DND-41 (cell line): ENCODE data around the gene SQOR.

Experiments
- ATAC-seq: fragments of 200-7000 bp; cut with Tn5 transposase; 3 replicates; pipeline ENCODE4 v1.9.1; 2021; ENCODE audit warnings: low read depth; ENCODE audit not compliant: insufficient read depth
- DNase-seq: peaks from one replicate; pipeline ENCODE4 v3.0.0-alpha.2; 2020
- H2AFZ ChIP-seq: 2 replicates; pipeline ENCODE4 v1.6.0; 2012; ENCODE audit warnings: low read depth, low read length
- H3K27ac ChIP-seq: 2 replicates; pipeline ENCODE4 v1.5.1; 2012; ENCODE audit warnings: low read length, inconsistent platforms
- H3K27me3 ChIP-seq: fragments of 200-600 bp; sonication (generic); 2 replicates; pipeline ENCODE4 v1.6.0; 2012; ENCODE audit warnings: low read length, mild to moderate bottlenecking, inconsistent platforms; ENCODE audit not compliant: insufficient read depth, poor library complexity
- H3K36me3 ChIP-seq: 2 replicates; pipeline ENCODE4 v1.5.1; 2012; ENCODE audit warnings: low read length, inconsistent platforms; ENCODE audit not compliant: insufficient read depth
- H3K4me1 ChIP-seq: 2 replicates; pipeline ENCODE4 v1.5.1; 2012; ENCODE audit warnings: mild to moderate bottlenecking, low read length; ENCODE audit not compliant: insufficient read depth
- H3K4me2 ChIP-seq: 2 replicates; pipeline ENCODE4 v1.6.0; 2012; ENCODE audit warnings: mild to moderate bottlenecking, moderate library complexity, low read length, inconsistent platforms; ENCODE audit not compliant: insufficient read depth
- H3K4me3 ChIP-seq, 2 experiments: fragments of 200-600 bp in 1 of 2; shearing (Covaris generic) in 1 of 2; 2 replicates each; pipeline ENCODE4 v1.5.1; 2012 to 2016; ENCODE audit warnings: inconsistent platforms in 2 of 2, low read length in 2 of 2, mild to moderate bottlenecking in 2 of 2, low read depth in 1 of 2, moderate library complexity in 1 of 2
- H3K79me2 ChIP-seq: 2 replicates; pipeline ENCODE4 v1.6.0; 2012; ENCODE audit warnings: low read length, inconsistent platforms; ENCODE audit not compliant: insufficient read depth
- H3K9ac ChIP-seq: 2 replicates; pipeline ENCODE4 v1.6.0; 2012; ENCODE audit warnings: low read depth, mild to moderate bottlenecking, inconsistent platforms, low read length, moderate library complexity
- H3K9me3 ChIP-seq: 2 replicates; pipeline ENCODE4 v1.5.1; 2012; ENCODE audit warnings: low read length, moderate library complexity, mild to moderate bottlenecking, inconsistent platforms; ENCODE audit not compliant: insufficient read depth, severe bottlenecking
- H4K20me1 ChIP-seq: 2 replicates; pipeline ENCODE4 v1.6.0; 2012; ENCODE audit warnings: low read length; ENCODE audit not compliant: insufficient read depth
- CTCF ChIP-seq: IDR thresholded peaks from 2 replicates; pipeline ENCODE4 v1.5.1; 2012; ENCODE audit warnings: borderline replicate concordance, low read length, moderate library complexity, mild to moderate bottlenecking; ENCODE audit not compliant: poor library complexity, severe bottlenecking; ENCODE audit errors: extremely low read depth
- EZH2 ChIP-seq: IDR thresholded peaks from 3 replicates; pipeline ENCODE4 v1.6.1; 2012; ENCODE audit warnings: borderline replicate concordance, low read depth, mild to moderate bottlenecking, moderate library complexity, low read length, inconsistent platforms; ENCODE audit not compliant: severe bottlenecking

SQOR gene

GRCh38 chr15:45664451-45664850 lies 29.6 kb downstream of the SQOR start:
- Histone ChIP-seq H3K27ac (no peak overlapping the region), H3K9me3 (no peaks in the 10 kb centered on the region), H3K9ac (no peak overlapping the region), H3K36me3 (no peaks in the 10 kb centered on the region), H3K79me2 (no peaks in the 10 kb centered on the region), H3K4me3 (no peak overlapping the region), H3K27me3 (no peaks in the 10 kb centered on the region), H3K4me2 (no peak overlapping the region), H4K20me1 (no peaks in the 10 kb centered on the region), H2AFZ (no peak overlapping the region), H3K4me1 (no peaks in the 10 kb centered on the region)
- TF ChIP-seq EZH2 = no peak
- no peak for TF ChIP-seq CTCF
- ATAC-seq (no peak), DNase-seq (no peak)

- DNase-seq = no peak
- H3K9me3 ChIP-seq = no peaks in the 10 kb centered on the region
- no peak overlapping the region for H2AFZ ChIP-seq
- H3K36me3 ChIP-seq = no peaks in the 10 kb centered on the region
- H3K27ac ChIP-seq = no peak overlapping the region
- H3K4me2 ChIP-seq = no peak overlapping the region
- ATAC-seq = no peak
- H3K9ac ChIP-seq = no peak overlapping the region
- TF ChIP-seq EZH2 (no peak), CTCF (no peak)
- no peaks in the 10 kb centered on the region for H3K27me3 ChIP-seq
- no peaks in the 10 kb centered on the region for H4K20me1 ChIP-seq
- no peaks in the 10 kb centered on the region for H3K79me2 ChIP-seq
- no peak overlapping the region for H3K4me3 ChIP-seq
- no peaks in the 10 kb centered on the region for H3K4me1 ChIP-seq
Measured at GRCh38 chr15:45665261-45665660, 30.4 kb downstream of the SQOR start.

GRCh38 chr15:45666119-45666875 lies 31.5 kb downstream of the SQOR start:
- Histone ChIP-seq H3K4me1 (no peaks in the 10 kb centered on the region), H4K20me1 (no peaks in the 10 kb centered on the region), H3K4me2 (no peak overlapping the region), H3K27me3 (no peaks in the 10 kb centered on the region), H3K4me3 (no peak overlapping the region), H3K27ac (no peak overlapping the region), H3K9me3 (no peaks in the 10 kb centered on the region), H3K36me3 (no peaks in the 10 kb centered on the region), H2AFZ (no peak overlapping the region), H3K9ac (no peak overlapping the region), H3K79me2 (no peaks in the 10 kb centered on the region)
- DNase-seq = no peak
- TF ChIP-seq CTCF = no peak
- no peak for TF ChIP-seq EZH2
- ATAC-seq = no peak
